Activated naive CD4-positive, alpha-beta T cell (primary cell): ENCODE results near the gene CYP27B1.

Experiments
- DNase-seq, 4 experiments: peaks; one replicate each; lab custom pipeline; 2025; lab: John Stamatoyannopoulos, UW

The CYP27B1 gene

DNA sequence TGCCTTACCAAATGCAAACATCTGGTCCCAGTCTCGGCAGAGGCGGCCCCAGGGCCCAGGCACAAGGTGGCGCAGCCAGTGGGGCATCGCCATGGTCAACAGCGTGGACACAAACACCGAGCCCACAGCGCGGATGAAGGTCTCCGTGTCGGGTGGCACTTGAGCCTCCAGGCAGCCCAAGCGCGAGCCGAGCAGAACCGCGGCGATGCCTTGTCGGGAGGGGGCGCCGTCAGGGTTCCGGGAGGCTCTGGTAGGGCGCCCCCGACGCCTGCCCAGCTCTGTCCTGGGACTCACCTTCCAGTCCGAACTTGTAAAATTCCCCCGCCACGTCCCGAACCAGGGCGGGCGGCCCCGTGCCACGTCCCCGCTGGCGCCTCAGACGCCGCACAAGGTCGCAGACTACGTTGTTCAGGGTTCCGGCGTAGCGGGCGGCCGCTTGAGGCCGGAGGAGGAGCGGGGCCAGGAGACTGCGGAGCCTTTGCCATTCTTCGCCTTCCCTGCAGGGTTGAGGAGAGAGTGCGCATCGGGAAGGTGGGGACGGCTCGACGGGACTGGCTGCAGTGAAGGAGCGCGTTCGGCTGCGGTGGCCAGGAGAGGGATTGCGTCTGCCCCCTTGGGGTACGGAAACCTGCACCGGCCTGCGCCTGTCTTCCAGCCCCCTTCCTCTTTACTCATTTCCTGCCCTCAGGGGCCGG lies 1.7 kb downstream of the CYP27B1 start:
- DNase-seq, result peak in 3 of 4 experiments; percentile 34 to 39 (median 34)

DNA sequence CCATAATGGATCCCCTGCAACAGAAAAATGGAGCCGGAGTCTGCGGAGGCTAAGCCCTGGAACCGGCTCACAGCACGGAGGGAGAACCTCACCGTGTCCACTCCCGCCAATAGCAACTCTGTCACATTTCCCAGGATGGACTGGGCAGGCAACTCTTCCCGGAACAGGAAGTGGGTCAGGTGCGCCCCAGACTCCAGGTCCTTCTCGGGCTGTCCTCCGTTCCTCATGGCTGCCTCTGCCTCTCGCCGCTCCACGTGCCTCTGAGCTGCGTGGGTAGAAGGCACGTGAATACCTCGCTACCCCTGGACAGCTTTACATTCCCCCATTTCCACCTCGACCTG lies 2.2 kb downstream of the CYP27B1 start:
- no peak for DNase-seq

DNA sequence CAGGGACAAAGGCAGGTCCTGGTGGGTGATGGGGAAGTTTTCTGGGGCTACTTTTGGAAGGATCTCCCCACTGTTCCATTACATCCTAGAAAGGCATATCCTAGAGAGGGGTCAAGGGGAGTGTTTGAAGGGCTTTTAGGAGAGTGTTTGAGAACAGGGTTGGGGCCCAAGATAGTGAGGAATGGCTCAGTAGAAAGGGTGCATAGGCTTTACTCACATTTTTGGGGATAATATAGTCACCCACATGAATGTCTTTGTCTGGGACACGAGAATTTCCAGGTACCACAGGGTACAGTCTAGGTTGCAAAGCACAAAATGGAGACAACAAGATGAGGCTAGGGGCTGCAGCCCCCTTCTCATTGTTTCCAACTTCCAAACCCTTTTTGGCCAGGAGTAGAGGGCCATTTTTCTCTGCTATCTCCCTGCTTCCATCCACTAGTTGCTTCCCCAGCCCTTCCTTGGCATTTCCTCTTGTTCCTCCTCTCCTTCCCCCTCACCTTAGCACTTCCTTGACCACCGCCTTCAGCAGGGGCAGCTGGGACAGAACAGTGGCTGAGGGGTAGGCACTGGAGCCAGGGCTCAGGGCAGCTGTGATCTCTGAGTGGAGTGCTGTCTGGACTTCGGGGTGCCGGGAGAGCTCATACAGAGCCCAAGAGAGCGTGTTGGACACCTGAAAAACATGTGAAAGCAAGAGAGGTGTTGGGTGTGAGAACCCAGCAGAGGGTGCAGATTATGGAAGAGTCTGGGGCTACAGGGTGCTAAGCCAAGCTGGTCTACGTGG lies 2.8 kb downstream of the CYP27B1 start:
- no peak for DNase-seq

DNA sequence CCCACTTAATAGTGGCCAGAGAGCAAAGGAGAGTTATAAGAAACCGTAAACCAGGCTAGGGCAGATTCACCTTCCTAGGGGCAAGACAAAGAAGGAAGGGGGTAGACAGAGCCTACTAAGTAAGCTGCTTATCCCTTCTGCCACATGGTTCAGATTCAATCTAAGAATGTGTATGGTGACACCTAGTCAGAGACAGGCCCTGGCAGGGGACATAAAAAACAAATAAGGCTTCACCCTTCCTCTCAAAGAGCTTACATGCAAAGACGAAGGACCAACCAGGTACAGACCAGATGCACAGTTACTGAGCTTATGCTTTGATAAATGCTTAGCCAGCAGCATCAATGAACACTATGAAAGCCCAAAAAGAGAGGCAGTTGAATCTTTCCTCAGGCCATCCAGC lies 4.4 kb downstream of the CYP27B1 start:
- DNase-seq, result no peak

DNA sequence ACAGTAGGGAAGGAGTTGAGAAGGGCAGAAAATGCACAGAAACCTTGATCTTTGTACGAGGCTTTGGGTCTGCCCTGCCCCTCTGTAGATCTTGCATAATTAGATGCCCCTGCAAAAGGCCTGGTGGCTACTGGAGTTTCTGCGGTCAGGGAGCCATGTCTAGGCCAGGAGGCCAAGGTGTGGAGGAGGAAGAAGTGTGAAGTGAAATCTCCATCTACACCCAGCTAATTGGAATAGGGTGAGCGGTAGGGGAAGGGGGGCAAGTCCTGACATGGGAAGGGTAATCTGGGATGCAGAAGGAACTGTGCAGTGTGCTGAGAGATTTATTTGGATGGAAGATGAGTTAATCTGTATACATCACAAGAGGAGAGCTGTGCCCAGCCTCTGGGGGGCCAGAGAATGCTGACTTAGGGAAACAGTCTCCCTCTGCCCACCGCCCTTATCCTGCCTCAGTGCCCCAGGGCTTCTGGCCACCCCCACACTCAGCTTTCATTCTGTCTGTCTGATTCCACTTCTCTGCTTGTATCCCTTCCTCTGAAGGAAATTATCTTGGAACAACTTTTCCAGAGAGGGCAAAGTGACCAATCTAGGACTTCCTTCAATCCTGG lies 5.4 kb downstream of the CYP27B1 start:
- DNase-seq, result no peak

DNA sequence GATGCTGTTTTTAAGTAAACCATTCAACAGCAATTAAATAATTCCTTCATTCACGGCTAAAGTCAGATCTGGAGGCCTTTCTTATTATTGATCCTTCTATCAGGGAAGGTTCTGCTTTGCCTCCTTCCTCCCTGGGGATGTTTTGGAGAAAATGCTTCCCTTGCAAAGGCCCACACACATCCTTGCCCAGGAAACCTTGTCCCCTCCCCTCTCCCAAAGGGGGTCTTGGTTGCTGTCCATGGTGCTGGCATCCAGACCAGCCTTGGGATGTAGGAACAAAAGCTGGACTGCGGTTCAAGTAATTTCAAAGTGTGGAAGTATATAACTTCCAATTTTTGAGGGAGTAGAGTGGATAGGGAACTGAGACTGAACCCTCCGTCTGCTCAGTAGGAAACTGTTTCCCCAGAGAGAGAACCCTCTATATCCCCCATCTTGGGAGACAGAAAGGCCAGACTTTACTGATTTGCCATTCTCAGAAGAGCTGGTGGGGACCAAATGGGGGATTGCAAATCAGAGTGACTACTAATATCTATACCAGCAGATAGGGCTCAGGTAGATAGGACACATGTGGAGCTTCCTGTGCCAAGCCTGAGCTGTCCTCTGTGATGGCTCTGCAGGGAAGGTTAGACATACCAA lies 6.4 kb downstream of the CYP27B1 start:
- no peak for DNase-seq

DNA sequence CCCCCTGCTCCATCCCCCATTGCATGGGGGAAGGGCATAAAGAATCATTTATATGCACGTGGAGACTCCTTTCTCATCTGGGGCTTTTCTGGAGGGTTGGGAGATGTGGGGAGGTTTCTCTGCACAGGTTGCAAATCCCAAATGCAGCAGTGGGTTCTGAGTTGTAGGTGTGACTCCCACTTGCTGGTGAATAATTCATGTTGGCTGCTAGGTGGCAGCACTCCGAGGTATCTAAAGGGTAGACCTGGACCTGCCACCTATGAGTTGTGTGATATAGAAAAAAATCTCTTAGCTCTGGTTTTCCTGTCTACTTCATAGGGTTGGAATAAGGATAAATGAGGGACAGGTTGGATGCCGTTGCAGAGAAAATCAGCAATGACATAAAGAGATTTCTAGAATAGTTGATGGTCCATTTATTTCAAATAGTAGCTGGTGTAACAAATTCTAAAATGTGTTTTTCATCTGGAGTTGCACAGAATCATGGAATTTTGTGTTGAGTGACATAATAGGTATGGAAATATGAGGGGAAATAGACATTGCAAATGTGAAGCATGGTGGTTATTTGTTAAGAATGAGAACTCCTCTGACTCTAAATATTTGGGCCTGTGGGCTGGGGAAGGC lies 7.4 kb downstream of the CYP27B1 start:
- peak in 1 of 4 experiments; percentile 26 for DNase-seq

DNA sequence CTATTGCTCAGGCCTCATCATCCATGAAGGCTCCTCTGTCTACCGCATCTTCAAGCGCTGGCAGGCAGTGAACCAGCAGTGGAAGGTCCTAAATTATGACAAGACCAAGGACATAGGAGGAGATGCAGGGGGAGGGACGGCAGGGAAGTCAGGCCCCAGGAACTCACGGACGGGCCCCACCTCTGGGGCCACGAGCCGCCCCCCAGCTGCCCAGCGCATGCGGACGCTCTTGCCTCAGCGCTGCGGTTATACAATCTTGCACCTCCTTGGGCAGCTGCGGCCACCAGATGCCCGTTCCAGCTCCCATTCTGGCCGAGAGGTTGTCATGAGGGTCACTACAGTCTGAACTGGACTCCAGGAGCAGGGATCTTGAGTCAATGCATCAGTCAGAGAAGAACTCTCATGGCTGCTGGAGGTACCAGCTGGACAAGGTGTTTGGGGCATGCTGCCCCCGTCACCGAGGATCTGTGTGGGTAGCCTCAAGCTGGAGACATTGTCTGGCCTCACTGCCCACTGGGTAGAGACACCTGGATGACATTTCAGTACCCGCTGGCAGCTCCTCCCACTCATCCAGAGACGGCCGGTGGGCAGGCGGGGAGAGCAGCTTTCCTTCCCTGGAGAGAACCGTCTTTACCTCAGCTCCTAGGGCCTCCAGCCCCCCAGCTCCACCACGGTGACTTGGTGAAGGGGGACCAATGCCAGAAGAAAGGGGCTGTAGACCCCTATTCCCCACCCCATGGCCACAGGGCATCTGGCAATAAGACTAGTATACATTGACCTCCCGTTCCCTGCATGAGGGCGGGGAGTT lies 8.1 kb downstream of the CYP27B1 start:
- no peak for DNase-seq

DNA sequence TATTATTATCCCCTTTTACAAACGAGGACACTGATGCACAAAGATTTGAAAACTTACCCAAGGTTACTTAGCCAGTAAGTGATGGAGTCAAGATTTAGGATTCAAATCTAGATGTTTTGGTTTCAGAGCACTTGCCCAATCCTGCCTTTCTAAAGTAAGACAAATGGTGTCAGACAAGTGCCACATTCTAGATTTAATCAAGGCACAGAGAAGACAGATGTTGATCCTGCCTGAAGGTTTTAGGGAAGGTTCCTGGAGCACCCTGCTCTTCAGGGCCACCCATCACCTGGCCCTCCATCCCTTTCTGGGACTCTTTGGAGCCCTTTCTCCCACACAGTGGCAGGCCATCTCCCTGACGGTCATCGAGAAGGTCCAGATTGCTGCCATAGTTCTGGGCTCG lies 9.1 kb downstream of the CYP27B1 start:
- no peak for DNase-seq

DNA sequence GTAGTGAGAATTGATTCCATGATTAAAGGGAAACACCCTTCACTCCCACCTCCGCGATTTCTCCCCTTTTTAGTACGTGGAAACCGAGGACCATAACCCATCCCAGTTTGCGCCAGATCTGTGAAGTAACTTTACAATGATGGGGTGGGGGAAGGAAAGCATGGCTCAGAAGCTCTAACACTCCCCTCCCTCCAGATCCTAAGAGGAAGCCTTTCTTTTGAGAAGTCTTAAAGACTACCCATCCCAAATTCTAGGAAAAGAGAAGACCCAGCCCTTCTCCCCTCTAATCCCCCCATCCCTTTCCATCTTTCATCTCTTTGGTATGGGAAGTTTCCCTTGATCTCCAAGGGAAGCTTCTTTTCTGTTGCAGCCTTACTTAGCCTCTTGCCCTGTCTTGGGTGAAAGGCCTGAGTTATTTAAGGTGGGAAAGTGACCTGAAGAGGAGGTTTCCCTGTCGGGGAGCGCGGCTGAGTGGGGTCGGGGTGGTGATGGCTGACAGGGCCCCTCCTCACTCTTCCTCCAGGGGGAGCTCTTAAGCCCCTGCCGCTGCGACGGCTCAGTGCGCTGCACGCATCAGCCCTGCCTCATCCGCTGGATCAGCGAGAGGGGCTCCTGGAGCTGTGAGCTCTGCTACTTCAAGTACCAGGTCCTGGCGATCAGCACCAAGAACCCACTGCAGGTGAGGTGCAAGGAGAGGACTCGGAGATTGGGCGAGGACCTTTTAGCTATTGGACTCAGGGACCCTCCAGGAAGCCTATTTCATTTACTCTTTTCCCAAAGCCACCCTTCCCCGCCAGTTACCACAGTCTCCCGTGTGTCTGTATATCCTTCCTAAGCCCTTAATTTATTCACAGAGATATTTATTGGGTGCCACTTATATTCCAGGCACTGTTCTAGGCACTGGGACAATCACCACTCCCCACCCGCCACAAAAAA lies 10.2 kb downstream of the CYP27B1 start:
- DNase-seq, result peak; percentile 28 to 59 (median 44)

DNA sequence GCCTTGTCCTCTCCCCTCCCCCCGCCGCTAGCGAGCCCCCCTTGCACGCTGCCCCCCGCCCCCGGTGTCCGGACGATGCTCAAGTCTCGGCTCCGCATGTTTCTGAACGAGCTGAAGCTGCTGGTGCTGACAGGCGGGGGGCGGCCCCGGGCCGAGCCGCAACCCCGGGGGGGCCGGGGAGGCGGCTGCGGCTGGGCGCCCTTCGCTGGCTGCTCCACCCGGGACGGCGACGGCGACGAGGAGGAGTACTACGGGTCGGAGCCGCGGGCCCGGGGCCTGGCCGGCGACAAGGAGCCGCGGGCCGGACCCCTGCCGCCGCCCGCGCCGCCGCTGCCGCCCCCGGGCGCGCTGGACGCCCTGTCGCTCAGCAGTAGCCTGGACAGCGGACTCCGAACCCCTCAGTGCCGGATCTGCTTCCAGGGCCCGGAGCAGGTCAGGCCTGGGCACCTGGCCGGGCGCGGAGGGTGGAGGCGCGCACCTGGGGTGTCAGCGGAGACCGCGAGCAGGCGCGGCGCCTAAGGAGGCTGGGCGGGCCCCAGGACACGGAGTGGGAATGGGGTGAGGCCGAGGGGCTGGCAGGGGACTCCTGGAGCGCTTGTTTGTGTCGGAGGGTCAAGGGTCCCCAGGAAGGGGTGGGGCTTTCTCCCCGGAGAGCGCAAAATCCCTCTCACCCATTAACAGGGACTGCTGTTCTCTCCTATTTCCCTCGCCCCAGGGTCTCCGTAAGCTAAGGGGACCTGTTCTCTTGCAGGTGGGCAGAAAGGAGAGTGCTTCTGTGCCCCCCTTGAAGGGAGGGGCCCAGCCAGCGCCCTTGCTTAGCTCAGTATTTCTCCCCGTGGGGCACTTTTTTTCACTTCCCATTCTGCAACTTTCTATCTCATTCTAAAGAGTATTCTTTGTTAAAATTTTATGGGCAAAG lies 11.2 kb downstream of the CYP27B1 start:
- DNase-seq, result peak in 1 of 4 experiments; percentile 26

DNA sequence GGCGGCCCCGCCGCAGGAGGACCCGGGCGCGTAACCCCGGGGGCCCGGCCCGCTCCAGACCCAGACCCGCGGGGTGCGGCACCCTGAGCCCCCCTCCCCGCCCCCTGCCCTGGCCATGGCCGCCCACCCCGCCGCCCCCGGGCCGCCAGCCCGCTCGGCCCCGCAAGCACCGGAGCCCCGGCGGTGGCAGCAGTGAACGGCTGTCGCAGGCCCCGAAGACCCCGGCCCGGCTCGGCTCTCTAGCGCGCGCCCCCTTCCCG lies 11.8 kb downstream of the CYP27B1 start:
- no peak for DNase-seq

DNA sequence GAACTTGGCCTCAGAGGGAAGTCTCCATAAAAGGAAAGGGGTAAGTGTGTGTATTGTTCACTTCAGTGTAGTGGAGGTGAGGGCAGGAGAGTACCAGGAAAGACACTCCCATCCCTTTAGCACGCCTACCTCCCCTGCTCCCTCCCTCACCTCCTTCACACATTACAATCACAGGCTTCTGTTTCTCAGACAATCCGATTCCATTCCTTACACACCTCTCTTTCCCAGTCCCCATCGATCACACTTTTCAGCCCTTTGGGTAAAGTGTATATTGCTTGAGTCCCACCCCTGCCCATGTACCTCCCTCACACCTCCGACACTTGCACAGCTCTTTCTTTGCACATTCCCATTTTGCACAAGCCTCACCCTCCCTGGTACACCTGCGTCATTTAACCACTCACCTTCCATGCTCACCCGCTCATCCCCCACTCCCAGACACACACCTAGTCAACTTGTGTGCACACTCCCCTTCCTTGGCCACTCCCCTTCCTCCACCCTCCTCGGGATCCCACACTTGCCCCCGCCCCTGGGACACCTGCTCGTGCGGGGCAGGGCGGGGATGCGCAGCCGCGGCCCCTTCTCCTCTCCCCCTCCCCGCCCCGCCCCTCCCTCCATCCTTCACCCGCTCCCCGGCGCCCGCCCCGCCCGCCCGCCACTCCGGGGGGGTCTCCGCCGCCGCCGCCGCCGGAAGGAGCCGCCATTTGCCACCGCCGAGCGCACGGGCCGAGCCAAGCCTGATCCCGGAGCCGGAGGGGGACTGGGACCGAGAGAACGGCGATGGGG lies 12.3 kb downstream of the CYP27B1 start, which contains the start of gene MARCHF9:
Gene MARCHF9, plus strand, starts transcription at position 693 of the 783 bp plus-strand sequence. CDS start 426 bp downstream, outside the sequence.
- DNase-seq, result peak; percentile 22 to 80 (median 47)

DNA sequence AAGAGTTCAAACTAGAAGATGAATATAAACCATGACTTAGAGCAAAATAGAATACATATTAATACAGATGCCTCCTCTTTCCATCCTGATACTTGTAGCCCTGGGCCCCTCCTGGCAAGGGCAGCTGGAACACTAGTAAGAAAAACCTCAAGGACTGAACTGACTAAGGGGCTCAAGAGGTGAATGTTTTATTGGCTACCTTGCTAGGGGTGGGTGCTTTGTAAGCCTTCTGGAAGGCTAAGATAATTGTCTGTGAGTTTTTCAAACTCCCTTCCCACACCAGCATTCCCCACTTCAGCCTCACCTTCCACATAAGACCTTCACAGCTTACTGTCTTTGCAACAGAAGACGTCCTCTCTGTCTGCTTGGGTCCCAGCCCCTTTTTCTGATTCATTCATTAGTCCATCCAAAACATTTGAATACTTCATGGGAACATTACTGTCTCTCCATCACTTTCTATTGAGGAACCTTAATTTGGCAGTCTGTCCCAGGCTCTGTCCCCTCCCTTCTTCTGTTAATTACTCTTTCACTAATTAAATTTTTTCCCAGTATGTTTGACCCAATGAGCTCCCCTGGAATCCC lies 13.0 kb downstream of the CYP27B1 start:
- DNase-seq, result no peak

DNA sequence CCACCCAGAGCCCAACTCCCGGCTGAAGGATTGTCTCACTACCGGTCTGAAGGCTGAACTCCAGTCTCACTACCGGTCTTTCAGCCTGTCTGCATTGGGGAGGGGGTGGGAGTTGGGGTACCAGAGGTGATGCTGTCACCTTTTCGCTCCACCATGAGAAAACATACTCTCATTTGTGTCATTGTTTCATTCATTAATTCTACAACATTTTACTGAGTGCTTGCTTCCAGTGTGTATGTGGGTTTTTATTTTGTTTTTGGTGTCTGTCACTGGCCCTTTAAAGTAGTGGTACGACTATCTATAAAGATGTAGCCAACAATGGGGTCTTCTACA lies 14.2 kb downstream of the CYP27B1 start:
- DNase-seq, result no peak

DNA sequence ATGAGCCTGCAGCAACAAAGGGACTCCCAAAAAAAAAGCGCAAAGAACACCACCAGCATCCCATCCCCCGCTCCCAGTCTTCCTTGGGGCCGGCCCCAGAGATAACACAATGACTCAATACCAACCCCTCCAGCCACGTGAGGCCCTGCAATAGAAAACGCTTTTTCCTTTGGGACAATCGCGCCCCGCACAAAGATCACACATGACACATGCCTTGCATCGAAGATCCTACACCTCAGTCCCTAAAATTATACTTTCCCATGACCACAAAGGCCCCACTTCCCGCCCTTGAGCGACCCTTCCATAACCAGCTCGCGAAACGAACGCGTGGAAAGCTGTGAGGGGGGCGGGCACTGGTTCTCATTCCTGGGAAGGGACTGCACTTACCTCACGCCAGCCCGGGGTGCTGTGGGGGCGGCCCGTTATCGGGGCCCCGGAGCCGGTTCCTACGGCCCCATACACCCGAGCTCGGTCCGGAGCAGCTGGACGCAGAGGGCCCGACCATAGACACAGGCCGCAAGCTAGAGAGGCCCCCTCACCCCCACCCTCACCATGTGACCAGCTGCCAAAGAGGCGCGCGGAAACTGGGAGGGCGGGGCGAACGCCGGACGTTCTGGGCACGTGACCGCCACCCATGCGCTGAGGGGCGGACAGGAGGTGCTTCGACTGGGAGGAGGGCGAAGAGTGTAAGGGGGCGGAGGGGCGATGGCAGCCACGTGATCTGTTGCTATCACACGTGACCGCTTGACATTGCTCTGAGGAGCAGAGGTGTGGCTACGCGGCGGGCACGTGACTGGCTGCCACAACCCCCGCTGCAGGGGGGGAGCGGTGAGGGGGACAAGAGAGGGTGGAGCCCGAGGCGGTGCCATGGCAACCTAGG lies 14.8 kb downstream of the CYP27B1 start, which contains the start of gene CDK4:
Gene CDK4, minus strand, starts transcription at position 523 of the 880 bp plus-strand sequence. CDS start 593 bp downstream, outside the sequence.
- peak; percentile 90 to 98 (median 96) for DNase-seq

DNA sequence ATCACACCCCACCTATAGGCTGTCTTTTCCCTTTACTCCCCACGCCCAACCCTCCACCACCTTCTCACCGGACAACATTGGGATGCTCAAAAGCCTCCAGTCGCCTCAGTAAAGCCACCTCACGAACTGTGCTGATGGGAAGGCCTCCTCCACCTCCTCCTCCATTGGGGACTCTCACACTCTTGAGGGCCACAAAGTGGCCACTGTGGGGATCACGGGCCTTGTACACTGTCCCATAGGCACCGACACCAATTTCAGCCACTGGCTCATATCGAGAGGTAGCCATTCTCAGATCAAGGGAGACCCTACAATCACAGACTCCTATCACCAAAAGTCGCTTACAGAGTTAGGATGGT lies 15.5 kb downstream of the CYP27B1 start:
- DNase-seq, result no peak
